HG02870 (cell line): ENCODE results near the gene ASNSD1.

Experiments used
- ATAC-seq: cut with Tn5 transposase; IDR thresholded peaks from one replicate; pipeline ENCODE4 v1.9.1; 2021; ENCODE audit warnings: mild to moderate bottlenecking, moderate library complexity; ENCODE audit not compliant: unreplicated experiment

Gene ASNSD1

DNA sequence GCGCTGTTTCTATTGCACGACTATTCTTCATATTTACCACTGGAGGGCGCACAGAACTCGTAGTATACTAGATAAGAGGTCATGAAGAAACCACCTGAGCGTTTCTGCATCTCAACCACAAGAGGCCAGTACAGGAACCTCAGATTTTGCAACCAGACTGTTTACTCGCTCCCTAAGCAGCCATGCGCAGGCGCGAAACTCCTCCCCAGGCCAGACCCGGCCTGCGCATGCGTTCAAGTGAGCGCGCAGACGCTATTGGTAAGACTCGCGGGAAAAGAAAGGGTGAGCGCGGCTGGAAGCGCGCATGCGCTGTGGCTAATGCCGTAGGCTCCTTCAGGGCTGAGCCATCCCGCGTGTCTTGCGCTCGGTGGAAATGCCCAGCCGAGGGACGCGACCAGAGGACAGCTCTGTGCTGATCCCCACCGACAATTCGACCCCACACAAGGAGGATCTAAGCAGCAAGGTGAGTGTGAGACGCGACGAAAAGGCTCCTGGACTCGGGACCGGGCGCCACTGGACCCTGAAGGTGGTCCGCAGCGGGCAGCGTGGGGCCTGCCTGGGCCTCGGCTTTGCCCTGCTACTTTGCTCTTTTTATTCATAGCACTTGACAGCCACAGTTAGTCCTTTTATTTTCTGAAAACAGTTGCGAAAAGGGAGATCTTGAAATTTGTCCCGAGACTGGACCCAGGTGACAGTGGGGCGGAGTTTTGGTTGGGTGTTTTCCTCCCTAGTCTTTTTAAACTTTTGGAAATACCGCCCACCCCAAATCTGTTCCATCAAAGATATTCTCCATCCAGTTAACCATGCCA lies at the start of gene ASNSD1:
Gene ASNSD1 (plus strand): TSS at position 312 of the 809 bp plus-strand sequence. CDS start 4,674 bp downstream, outside the sequence.
- ATAC-seq = peak; percentile 89

- no peak for ATAC-seq
Observed at GRCh38 chr2:189613077-189613636, 48.1 kb upstream of the ASNSD1 start.

- no peak for ATAC-seq
Observed at GRCh38 chr2:189613650-189614420, 47.4 kb upstream of the ASNSD1 start.

- no peak for ATAC-seq
Observed at GRCh38 chr2:189614585-189614984, 46.7 kb upstream of the ASNSD1 start.

GRCh38 chr2:189618197-189618596 lies 43.1 kb upstream of the ASNSD1 start:
- no peak for ATAC-seq

DNA sequence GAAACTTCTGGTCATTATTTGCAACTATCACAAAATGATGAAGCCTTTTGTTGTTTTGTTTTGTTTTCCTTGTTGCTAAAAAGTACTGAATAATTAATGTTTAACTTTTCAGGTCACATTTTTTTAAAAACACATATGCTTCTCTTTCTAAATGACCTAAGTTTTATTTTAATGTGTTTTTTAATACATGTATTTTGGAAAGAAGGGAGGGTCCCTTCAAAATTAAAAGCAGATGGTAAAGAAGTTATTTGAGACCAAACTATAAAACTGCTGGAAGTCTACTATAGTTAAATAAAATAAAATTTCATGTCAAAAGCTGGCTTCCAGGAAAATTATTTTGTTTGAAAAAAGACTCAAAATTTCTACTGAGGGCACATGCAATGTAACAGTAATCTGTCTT lies 39.5 kb upstream of the ASNSD1 start:
- ATAC-seq = no peak

DNA sequence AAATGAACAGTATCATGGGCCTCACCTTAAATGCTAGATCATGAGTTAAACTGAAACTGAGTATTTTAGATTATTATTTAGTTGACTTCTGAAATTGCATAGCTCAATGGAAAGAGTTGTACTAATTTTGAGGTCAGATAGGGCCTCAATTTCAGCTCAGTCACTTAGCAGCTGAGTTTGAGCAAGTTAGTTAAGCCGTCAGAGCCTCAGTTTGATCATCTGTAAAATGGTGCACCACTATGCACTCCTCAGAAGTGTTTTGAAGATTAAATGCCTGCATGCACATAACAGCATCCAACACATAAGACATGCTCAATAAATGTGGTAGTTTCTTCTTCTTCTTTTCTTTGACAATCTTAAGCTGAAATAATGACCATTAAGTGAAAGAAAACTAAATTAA lies 38.2 kb upstream of the ASNSD1 start:
- peak; percentile 40 for ATAC-seq

DNA sequence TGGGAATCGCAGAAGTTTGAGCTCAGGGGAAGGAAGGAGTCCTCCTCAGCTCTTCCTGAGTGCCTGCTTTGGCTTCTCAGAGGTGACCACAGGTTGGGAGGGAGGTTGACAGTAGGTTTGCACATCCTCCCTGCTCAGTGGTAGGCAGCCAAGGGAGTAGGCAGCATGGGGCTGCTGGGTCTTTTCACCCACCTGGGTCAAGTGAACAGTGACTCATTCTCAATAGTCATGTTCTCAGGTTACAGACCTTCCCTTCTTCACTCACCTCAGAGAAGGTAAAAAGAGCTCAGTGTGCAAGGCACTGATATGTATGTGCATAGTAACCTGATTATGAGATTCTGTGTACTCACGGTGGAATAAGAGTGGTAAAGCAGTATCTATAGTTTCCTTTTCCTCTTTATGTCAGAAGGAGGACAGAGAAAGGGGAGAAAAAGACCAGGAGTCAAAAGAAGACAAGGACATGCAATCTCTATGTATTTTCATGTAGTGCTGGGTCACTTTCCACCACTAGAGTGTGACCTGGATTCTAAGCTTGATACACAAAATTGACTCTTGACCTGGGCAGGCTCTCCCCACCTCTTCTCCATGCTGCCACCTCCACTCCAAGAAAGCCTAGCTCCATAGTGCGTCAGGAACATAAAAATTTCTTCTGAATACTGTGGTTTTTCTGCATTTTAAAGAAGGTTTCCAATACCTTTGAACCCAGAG lies 36.5 kb upstream of the ASNSD1 start:
- no peak for ATAC-seq

- no peak for ATAC-seq
Observed at GRCh38 chr2:189625636-189626035, 35.6 kb upstream of the ASNSD1 start.

GRCh38 chr2:189627789-189628188 lies 33.5 kb upstream of the ASNSD1 start:
- ATAC-seq = no peak

DNA sequence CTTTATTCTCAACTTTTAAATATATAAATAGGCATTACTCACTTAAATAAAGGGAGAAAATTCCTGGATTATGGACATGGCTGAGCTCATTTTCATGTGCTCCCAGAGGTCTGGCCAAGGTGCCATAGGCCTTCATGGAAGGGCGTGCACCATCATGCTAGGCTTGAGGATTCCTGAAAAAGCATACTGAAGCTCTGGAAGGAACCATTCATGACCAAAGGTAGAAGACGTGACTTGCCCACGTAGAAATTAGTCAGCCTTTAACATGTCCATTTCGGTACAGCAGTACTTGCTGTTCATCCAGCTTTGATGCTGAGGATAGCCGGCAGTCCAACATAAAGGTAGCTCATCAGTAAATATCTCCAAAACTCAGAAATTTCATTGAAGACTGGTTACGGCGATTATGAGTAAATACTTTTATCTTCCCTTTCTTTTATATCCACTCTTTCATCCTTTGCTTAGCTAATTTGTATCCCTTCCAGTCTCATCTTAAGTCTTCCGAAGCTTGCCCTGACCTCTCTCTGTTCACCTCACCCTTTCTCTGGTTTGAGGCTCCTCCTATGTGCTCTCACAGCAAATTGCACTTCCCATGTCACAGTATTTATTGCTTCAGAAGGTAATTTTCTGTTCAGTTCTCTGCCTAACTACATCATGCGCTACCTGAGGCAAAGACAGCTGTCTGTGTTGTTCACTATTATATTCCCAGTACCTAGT lies 32.3 kb upstream of the ASNSD1 start:
- ATAC-seq = no peak

- ATAC-seq = no peak
Observed at GRCh38 chr2:189629531-189630453, 31.5 kb upstream of the ASNSD1 start.

DNA sequence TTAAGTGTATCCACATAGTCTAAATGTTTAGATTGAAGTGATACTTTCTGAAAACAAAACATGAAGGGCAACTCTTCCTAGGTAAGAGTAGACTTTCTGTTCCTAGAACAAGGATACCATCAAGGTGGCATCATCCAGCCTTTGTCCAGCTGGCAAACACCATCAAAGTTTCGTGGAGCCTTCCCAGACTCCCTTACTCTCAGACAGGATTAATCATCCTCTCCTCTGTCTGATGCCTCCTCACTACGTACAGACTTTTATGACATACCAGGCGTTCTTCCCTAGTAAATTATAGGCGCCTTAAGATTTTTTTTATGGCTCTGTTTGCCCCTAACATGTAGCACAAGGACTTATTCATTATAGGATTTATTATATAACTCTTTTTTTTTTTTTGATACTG lies 29.4 kb upstream of the ASNSD1 start:
- no peak for ATAC-seq

GRCh38 chr2:189633392-189633811 lies 27.9 kb upstream of the ASNSD1 start:
- no peak for ATAC-seq

DNA sequence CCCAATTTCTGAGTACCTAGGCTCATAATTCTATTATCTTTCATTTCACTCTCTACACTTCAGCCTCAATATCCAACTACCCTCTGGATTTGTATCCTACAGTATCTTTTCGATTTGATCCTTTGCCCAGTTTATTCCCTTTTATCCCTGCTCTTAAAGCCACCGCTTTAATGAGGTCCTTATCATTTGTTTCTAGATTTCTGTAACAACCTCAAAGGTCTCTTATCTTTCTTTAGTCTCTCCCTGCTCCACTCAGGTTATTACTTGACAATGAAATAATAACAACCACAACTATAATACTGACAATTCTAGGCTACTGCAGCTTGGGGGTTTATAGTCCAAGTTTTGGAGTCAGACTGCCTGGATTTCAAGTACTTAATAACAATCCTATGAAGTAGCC lies 25.9 kb upstream of the ASNSD1 start:
- no peak for ATAC-seq

DNA sequence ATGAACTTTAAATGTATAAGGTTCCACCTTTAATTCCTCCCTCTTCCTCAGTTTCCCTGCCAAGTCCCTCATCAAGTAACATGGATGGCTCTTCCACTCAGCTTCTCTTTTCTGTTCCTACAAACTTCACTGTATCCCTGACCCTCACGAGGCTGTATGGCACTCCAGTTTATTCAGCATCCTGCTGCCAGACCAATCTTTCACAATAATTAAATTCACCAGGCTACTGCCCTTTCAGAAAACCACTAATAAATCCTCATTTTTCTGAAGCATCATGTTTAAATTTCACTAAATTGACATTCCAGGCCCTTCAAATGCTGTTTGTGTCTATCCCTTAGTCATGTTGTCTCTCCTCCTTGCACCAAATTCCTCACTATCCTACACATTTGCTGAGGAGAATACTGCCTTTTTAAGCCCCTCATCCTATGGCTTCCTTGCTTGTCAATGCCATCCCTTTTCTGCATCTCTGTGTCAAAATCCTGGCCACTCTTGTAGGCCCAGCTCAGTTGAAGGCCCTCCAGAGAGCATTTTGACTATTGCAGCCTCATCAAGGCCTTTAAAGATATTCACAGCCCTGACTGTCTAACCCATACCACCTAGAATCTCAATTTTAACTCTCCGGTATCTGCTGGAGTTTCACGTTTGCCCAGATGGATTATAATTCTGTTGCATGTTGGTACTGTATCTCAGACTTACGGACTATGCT lies 22.8 kb upstream of the ASNSD1 start:
- ATAC-seq = no peak

GRCh38 chr2:189639007-189639609 lies 22.2 kb upstream of the ASNSD1 start:
- ATAC-seq = no peak

DNA sequence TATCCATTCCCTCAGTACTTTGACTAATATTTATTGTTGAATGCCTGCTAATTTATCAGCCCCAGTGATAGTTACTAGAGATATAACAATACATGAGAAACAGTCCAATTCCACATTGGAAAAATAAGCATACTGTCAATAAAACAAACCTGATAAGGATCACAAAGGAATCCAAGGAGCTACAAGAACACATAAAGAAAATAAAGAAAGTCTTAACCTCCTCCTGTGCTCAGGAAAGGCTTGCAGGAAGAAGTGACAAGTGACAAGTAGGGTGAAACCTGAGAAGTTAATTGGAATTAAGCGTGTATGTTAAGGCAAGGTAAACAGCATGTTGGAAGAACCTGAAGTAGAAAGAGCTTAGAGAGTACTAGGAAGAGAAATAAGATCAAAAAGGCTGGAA lies 20.3 kb upstream of the ASNSD1 start:
- ATAC-seq = no peak
